CD4-positive, alpha-beta T cell treated with Interleukin-15 for 1 hour (primary cell): ENCODE data around the gene RBM4.

Source experiments
- DNase-seq: peaks from one replicate; pipeline ENCODE4 v3.0.0-alpha.2; 2020

The RBM4 gene

GRCh38 chr11:66659763-66660162, 21.3 kb downstream of the RBM4 start:
- no peak for DNase-seq

- no peak for DNase-seq
Observed at GRCh38 chr11:66663741-66664296, 25.3 kb downstream of the RBM4 start.

- DNase-seq = no peak
Observed at GRCh38 chr11:66665369-66665768, 26.9 kb downstream of the RBM4 start.

GRCh38 chr11:66670816-66671215, 32.3 kb downstream of the RBM4 start:
- DNase-seq = no peak

GRCh38 chr11:66674964-66675602, 36.6 kb downstream of the RBM4 start:
- DNase-seq = no peak

- no peak for DNase-seq
Observed at GRCh38 chr11:66676282-66676919, 37.9 kb downstream of the RBM4 start.

GRCh38 chr11:66676931-66677598, 38.6 kb downstream of the RBM4 start:
- DNase-seq = no peak

- DNase-seq = peak; percentile 98
Observed at GRCh38 chr11:66677599-66678375, 39.3 kb downstream of the RBM4 start, which contains the start of gene RBM4B. TSS of gene RBM4B (minus strand) at chr11:66677887. CDS start at chr11:66677079, 808 bp downstream.

GRCh38 chr11:66680966-66681645, 42.6 kb downstream of the RBM4 start:
- DNase-seq = no peak

- no peak for DNase-seq
Observed at GRCh38 chr11:66683877-66684276, 45.4 kb downstream of the RBM4 start.

GRCh38 chr11:66684635-66685034, 46.1 kb downstream of the RBM4 start:
- DNase-seq = no peak

GRCh38 chr11:66685276-66686099, 47.0 kb downstream of the RBM4 start:
- no peak for DNase-seq

GRCh38 chr11:66686100-66686785, 47.7 kb downstream of the RBM4 start:
- DNase-seq = no peak

- DNase-seq = no peak
Observed at GRCh38 chr11:66686801-66687750, 48.6 kb downstream of the RBM4 start.

GRCh38 chr11:66687831-66688281, 49.4 kb downstream of the RBM4 start:
- DNase-seq = no peak

GRCh38 chr11:66688561-66689534, 50.3 kb downstream of the RBM4 start:
- DNase-seq = no peak

- DNase-seq = no peak
Observed at GRCh38 chr11:66689661-66690590, 51.4 kb downstream of the RBM4 start.
